Uterus (tissue), 2 donors: Measurements from ENCODE around the gene PIAS1.

ENCODE experiments used
- POLR2A ChIP-seq, 2 donors: fragments of 450-650 bp; IDR thresholded peaks; one replicate each; pipeline ENCODE4 v1.6.1; 2016; ENCODE audit warnings: antibody characterized with exemption in 2 of 2, mild to moderate bottlenecking in 1 of 2, moderate library complexity in 1 of 2
- TF ChIP-seq, protein P1 (sequence below), 4 experiments: fragments of 200-600 bp in 2 of 4; fragments of 450-650 bp in 2 of 4; sonication (generic) in 2 of 4; IDR thresholded peaks; one replicate each; pipeline ENCODE4 v1.5.1; 2016 to 2019; ENCODE audit warnings: antibody characterized with exemption in 4 of 4, mild to moderate bottlenecking in 2 of 4, moderate library complexity in 1 of 4

- TF ChIP-seq POLR2A (IDR thresholded peaks at IDR 0.05): no peak
- TF ChIP-seq, protein P1, sequence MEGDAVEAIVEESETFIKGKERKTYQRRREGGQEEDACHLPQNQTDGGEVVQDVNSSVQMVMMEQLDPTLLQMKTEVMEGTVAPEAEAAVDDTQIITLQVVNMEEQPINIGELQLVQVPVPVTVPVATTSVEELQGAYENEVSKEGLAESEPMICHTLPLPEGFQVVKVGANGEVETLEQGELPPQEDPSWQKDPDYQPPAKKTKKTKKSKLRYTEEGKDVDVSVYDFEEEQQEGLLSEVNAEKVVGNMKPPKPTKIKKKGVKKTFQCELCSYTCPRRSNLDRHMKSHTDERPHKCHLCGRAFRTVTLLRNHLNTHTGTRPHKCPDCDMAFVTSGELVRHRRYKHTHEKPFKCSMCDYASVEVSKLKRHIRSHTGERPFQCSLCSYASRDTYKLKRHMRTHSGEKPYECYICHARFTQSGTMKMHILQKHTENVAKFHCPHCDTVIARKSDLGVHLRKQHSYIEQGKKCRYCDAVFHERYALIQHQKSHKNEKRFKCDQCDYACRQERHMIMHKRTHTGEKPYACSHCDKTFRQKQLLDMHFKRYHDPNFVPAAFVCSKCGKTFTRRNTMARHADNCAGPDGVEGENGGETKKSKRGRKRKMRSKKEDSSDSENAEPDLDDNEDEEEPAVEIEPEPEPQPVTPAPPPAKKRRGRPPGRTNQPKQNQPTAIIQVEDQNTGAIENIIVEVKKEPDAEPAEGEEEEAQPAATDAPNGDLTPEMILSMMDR (IDR thresholded peaks at IDR 0.05): no peak
Observed at GRCh38 chr15:68015244-68015643, 38.9 kb upstream of the PIAS1 start.
